A673 (cell line): ENCODE results near the gene SLC3A2. TPM values are rescaled to one million over a fixed set of nuclear protein-coding genes. Genes with fewer than 3 reads are reported as not detected.
"Not testable (repeated sequence)": the region's sequence is repeated elsewhere in the genome, so short reads cannot be mapped to it uniquely, and the experiment has no call there.

Source experiments
- BruUV-seq: library from RNA; stranded (reverse); fragments of 400-500 nt; replicated peaks from 2 replicates; lab custom pipeline; 2021; lab: Mats Ljungman, UMichigan
- CTCF ChIA-PET: fragments of 300-600 bp; sonication (Branson Sonifier 250); formaldehyde crosslinking; loops from one replicate; lab custom pipeline; 2022; ENCODE audit warnings: antibody characterized with exemption; lab: Charles Lee
- POLR2A ChIA-PET: fragments of 300-600 bp; sonication (Branson Sonifier 250); formaldehyde crosslinking; loops from one replicate; lab custom pipeline; 2022; ENCODE audit warnings: antibody characterized with exemption; ENCODE audit not compliant: low non-redundant PET; lab: Charles Lee
- DNase-seq: peaks from one replicate; pipeline ENCODE4 v3.0.0-alpha.2; 2015; ENCODE audit warnings: low spot score
- H3K27ac ChIP-seq: fragments of 200-600 bp; sonication (generic); 2 replicates; pipeline ENCODE4 v1.5.1; 2016; ENCODE audit warnings: mixed run types, low read depth, mild to moderate bottlenecking, mixed read lengths, antibody characterized with exemption, low read length; ENCODE audit not compliant: poor library complexity, severe bottlenecking
- H3K27me3 ChIP-seq: fragments of 200-600 bp; sonication (generic); replicated peaks from 2 replicates; pipeline ENCODE4 v1.6.1; 2017; ENCODE audit warnings: mixed run types, low read depth, mild to moderate bottlenecking, mixed read lengths, antibody characterized with exemption, low read length; ENCODE audit not compliant: insufficient read depth, poor library complexity
- H3K36me3 ChIP-seq: fragments of 200-600 bp; sonication (generic); 2 replicates; pipeline ENCODE4 v1.6.1; 2016; ENCODE audit warnings: mixed run types, mild to moderate bottlenecking, mixed read lengths, antibody characterized with exemption, low read length; ENCODE audit not compliant: insufficient read depth, poor library complexity, severe bottlenecking
- H3K4me1 ChIP-seq: fragments of 200-600 bp; sonication (generic); 2 replicates; pipeline ENCODE4 v1.6.1; 2017; ENCODE audit warnings: mixed run types, mild to moderate bottlenecking, mixed read lengths, antibody characterized with exemption, low read length; ENCODE audit not compliant: insufficient read depth, poor library complexity, severe bottlenecking
- H3K4me3 ChIP-seq: fragments of 200-600 bp; sonication (generic); 2 replicates; pipeline ENCODE4 v1.5.1; 2016; ENCODE audit warnings: low read depth, mixed run types, mild to moderate bottlenecking, mixed read lengths, low read length; ENCODE audit not compliant: poor library complexity, severe bottlenecking
- H3K9me3 ChIP-seq: fragments of 200-600 bp; sonication (generic); 2 replicates; pipeline ENCODE4 v1.6.1; 2016; ENCODE audit warnings: mixed run types, low read depth, mild to moderate bottlenecking, mixed read lengths, antibody characterized with exemption, low read length; ENCODE audit not compliant: poor library complexity, severe bottlenecking
- CTCF ChIP-seq: fragments of 300-800, 200-600 bp; sonication (generic); conservative IDR thresholded peaks from 2 replicates; pipeline ENCODE4 v1.5.1; 2017; ENCODE audit warnings: low read depth, mild to moderate bottlenecking, antibody characterized with exemption, low read length, moderate library complexity, mixed read lengths
- EZH2 ChIP-seq: fragments of 200-600 bp; sonication (generic); IDR thresholded peaks from 2 replicates; pipeline ENCODE4 v1.6.1; 2017; ENCODE audit warnings: borderline replicate concordance, low read depth, mild to moderate bottlenecking, mixed read lengths, antibody characterized with exemption, low read length; ENCODE audit not compliant: poor library complexity, severe bottlenecking
- intact Hi-C: fragments of 100-400 bp; cut with micrococcal nuclease; formaldehyde crosslinking; loops from one replicate; pipeline ENCODE4 v1.10.0; 2022; ENCODE audit not compliant: unreplicated experiment
- total RNA-seq: library from RNA; stranded (reverse); gene quantifications from 2 replicates; pipeline ENCODE4 v1.2.3, GENCODE V29; 2021

SLC3A2 gene
- total RNA-seq, 1 experiment from 2014 or later, result 511 TPM

- no peaks in the 10 kb centered on the region for H3K9me3 ChIP-seq
- ChIA-PET CTCF (no interaction called here), POLR2A (interaction anchor here (0.6 to 2.2 kb wide), 4 partner anchors 10 to 268 kb away, joined by 7 to 27 read pairs (median 21); partner anchors contain the start of genes EEF1G, STX5 and TEX54)
- TF ChIP-seq EZH2 (no peak), CTCF (no peak)
- peaks cover 9% of the 10 kb centered on the region for H3K36me3 ChIP-seq
- DNase-seq, result no peak
- BruUV-seq, result TSS peak; percentile 83
- H3K27ac ChIP-seq, result peak overlapping the region; percentile 99
- no peaks in the 10 kb centered on the region for H3K27me3 ChIP-seq
- H3K4me1 ChIP-seq, result peaks cover 17% of the 10 kb centered on the region
- intact Hi-C loops, result loop anchor here (5.0 kb wide), 1 partner anchor 55 kb away; the partner anchor contains the start of gene TMEM179B
- H3K4me3 ChIP-seq, result peak overlapping the region; percentile 44
These were observed 38.4 kb upstream of the SLC3A2 start for GRCh38 chr11:62842171-62842741.

GRCh38 chr11:62842891-62843290, 37.8 kb upstream of the SLC3A2 start:
- H3K9me3 ChIP-seq, H3K27me3 ChIP-seq, H3K36me3 ChIP-seq, CTCF ChIA-PET, DNase-seq, BruUV-seq: not testable (repeated sequence)
- Histone ChIP-seq H3K4me3 (peak overlapping the region; percentile 44), H3K4me1 (peaks cover 17% of the 10 kb centered on the region), H3K27ac (peak overlapping the region; percentile 99)
- POLR2A ChIA-PET, result interaction anchor here (0.6 kb wide), 1 partner anchor 32 kb away, joined by 7 read pairs; no protein-coding TSS in a partner anchor
- intact Hi-C loops, result loop anchor here (5.0 kb wide), 1 partner anchor 56 kb away; the partner anchor contains the start of gene TMEM179B

GRCh38 chr11:62843466-62843865, 37.2 kb upstream of the SLC3A2 start:
- Histone ChIP-seq H3K9me3 (no peaks in the 10 kb centered on the region), H3K27ac (peak overlapping the region; percentile 31), H3K4me1 (peaks cover 15% of the 10 kb centered on the region), H3K27me3 (no peaks in the 10 kb centered on the region), H3K36me3 (no peaks in the 10 kb centered on the region), H3K4me3 (no peak overlapping the region)
- BruUV-seq, result no TSS peak
- CTCF ChIA-PET, result no interaction called here
- TF ChIP-seq CTCF, result no peak
- no peak for TF ChIP-seq EZH2
- intact Hi-C loops, result loop anchor here (5.0 kb wide), 1 partner anchor 56 kb away; the partner anchor contains the start of gene TMEM179B
- DNase-seq, result no peak
- POLR2A ChIA-PET, result no interaction called here
